Smooth muscle cell of the pulmonary artery (primary cell): ENCODE data around the gene OR52M1. TPM values are rescaled to one million over a fixed set of nuclear protein-coding genes. Genes with fewer than 3 reads are reported as not detected.

Source experiments
- total RNA-seq: library from RNA; depleted of rRNA; stranded (reverse); fragments of >200 nt; gene quantifications from 2 replicates; pipeline ENCODE4 v1.2.3, GENCODE V29; 2014

Gene OR52M1
- total RNA-seq, result not detected in 2 replicates

GRCh38 chr11:4544891-4545290, at the start of gene OR52M1:
Gene OR52M1 (plus strand): TSS chr11:4545191. CDS start chr11:4545191, 0 bp downstream.

DNA sequence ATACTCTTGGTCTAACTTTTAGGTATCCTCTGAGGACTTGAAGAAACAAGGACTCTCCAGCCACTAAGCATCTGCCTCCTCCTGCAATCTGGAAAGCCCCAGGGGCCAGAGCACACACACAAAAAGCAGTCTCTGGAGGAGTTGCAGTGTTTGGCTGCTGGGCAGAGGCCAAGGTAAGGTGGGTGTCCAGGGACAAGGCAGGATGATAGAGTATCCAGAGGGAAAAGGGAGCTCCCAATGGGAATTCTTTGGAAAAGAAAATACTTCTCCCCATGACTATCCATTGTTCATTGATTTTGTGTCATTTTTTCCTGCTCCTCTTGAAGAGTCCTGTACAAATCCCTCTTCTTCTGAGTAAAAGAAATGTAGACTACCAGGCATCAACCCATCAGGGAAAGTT, 36.5 kb downstream of the OR52M1 start, which contains the start of gene OR52I2:
TSS of gene OR52I2 (plus strand) at position 301 of the 400 bp plus-strand sequence.

GRCh38 chr11:4593739-4594138, 48.7 kb downstream of the OR52M1 start, which contains the start of gene OR52I1:
Gene OR52I1 (plus strand): TSS chr11:4594039. CDS start chr11:4594039, 0 bp downstream.

Other genes with a start within 250 kb of the OR52M1 start
- gene OR52B4, start 176.8 kb upstream of the OR52M1 start, total RNA-seq, result not detected in 2 replicates
- gene TRIM21, start 151.5 kb upstream of the OR52M1 start, total RNA-seq, result 12.6 and 14.5 TPM in 2 replicates
- not detected in 2 replicates for gene OR52K2, start 95.9 kb upstream of the OR52M1 start, total RNA-seq
- gene OR52K1, start 62.5 kb upstream of the OR52M1 start, total RNA-seq, result not detected in 2 replicates
- gene OR52I2, start 36.6 kb downstream of the OR52M1 start, total RNA-seq, result not detected in 2 replicates
- gene OR52I1, start 48.8 kb downstream of the OR52M1 start, total RNA-seq, result not detected in 2 replicates
- 9.1 and 9.6 TPM in 2 replicates for gene TRIM68, start 63.0 kb downstream of the OR52M1 start, total RNA-seq
- gene OR51D1, start 92.3 kb downstream of the OR52M1 start, total RNA-seq, result not detected in 2 replicates
- gene OR51E1, start 98.8 kb downstream of the OR52M1 start, total RNA-seq, result 0.03 TPM in 1 of 2 replicates, not detected in the other
- 0.33 TPM in 1 of 2 replicates, not detected in the other for gene OR51E2, start 152.7 kb downstream of the OR52M1 start, total RNA-seq
- gene MMP26, start 159.6 kb downstream of the OR52M1 start, total RNA-seq, result not detected in 2 replicates
- not detected in 2 replicates for gene OR51F1, start 224.7 kb downstream of the OR52M1 start, total RNA-seq